Measurements from ENCODE around the gene C19orf38.

Gene C19orf38

GRCh38 chr19:10848230-10848856, at the start of gene C19orf38:
Gene C19orf38, plus strand, starts transcription at chr19:10848415. Its CDS starts 94 bp downstream, at chr19:10848509.
- DNase-seq (ENCODE audit: low spot score), result no peak

GRCh38 chr19:10800488-10800887, 47.7 kb upstream of the C19orf38 start:
- DNase-seq (ENCODE audit: low spot score), result no peak

GRCh38 chr19:10802479-10802878, 45.7 kb upstream of the C19orf38 start:
- DNase-seq (ENCODE audit: low spot score), result no peak

GRCh38 chr19:10803252-10803651, 45.0 kb upstream of the C19orf38 start:
- no peak for DNase-seq (ENCODE audit: low spot score)

- DNase-seq (ENCODE audit: low spot score), result no peak
Measured at GRCh38 chr19:10805065-10805757, 43.0 kb upstream of the C19orf38 start.

DNA sequence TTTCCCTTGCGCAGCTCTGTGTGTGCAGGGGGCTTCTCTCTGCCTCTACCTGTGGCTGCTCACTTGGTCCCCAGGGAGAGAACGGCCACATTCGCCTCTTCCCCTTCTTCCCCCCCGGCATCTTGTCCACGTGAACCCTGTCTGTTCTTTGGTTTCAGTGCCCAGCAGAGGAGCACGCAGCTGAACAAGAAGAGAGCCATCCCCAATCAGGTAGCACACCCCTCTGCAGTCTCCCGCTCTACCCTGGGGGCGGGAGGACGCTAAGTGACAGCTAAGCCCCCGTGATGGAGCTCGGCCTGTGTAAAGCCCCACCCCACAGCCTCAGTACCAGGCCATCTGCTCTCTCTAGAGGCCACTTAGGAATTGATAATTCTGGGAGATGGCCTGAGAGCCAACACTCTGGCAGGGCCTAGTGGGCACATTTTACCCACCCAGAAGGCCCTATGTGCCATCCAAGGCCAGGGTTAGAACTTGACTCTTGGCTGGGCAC, 42.4 kb upstream of the C19orf38 start:
- no peak for DNase-seq (ENCODE audit: low spot score)

GRCh38 chr19:10808937-10809649, 39.1 kb upstream of the C19orf38 start:
- peak; percentile 16 for DNase-seq (ENCODE audit: low spot score)

GRCh38 chr19:10809651-10810285, 38.4 kb upstream of the C19orf38 start:
- DNase-seq (ENCODE audit: low spot score), result no peak

GRCh38 chr19:10811391-10812111, 36.7 kb upstream of the C19orf38 start:
- DNase-seq (ENCODE audit: low spot score), result no peak

- no peak for DNase-seq (ENCODE audit: low spot score)
Measured at GRCh38 chr19:10812196-10812595, 36.0 kb upstream of the C19orf38 start.

DNA sequence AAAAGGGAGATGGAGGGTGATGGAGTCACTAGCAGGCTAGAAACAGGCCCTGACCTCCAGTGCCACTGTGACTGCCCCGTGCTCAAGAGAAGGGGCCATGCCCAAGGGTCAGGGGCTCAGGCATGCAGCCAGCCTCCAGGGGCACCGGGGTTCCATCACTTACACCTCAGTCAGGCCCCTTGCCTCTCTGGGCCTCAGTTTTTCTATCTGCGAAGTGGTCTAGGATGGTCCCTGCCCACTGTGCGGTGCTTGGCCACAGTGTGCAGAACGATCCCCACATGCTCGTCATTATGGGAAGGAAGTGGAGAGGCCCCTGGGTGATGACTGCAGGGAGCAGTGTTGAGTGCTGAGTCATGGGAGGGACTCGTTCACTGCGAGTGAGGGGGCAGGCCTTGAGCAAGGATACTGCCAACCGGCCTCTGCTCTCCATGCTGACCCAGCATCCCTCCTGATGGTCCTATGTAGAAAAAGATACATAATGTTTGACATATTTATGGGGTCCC, 35.3 kb upstream of the C19orf38 start:
- DNase-seq (ENCODE audit: low spot score), result peak; percentile 93

DNA sequence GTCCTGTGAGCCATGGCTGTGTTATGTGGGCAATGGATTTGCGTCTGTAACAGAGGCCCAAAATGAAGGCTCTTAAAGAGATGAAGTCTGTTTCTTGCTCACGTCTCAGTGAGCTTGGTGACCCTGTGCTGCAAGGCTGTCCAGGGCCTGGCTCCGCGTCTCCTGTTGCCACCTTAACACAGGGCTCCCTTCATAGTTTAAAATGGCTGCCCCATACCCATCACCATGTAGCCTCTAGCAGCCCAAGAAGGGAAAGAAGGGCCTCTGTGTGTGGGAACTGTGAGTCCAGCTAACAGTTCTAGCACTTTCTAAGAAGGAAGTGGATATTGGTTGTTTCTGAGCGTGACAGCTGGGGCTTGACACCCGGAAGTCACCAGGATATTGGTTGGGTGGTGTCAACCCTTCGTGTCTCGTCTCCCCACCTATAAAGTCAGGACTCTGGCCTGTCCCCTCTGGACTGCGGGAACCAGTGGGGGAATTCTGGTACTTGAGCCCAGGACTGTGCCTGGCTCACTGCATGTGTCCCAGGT, 33.1 kb upstream of the C19orf38 start:
- no peak for DNase-seq (ENCODE audit: low spot score)

DNA sequence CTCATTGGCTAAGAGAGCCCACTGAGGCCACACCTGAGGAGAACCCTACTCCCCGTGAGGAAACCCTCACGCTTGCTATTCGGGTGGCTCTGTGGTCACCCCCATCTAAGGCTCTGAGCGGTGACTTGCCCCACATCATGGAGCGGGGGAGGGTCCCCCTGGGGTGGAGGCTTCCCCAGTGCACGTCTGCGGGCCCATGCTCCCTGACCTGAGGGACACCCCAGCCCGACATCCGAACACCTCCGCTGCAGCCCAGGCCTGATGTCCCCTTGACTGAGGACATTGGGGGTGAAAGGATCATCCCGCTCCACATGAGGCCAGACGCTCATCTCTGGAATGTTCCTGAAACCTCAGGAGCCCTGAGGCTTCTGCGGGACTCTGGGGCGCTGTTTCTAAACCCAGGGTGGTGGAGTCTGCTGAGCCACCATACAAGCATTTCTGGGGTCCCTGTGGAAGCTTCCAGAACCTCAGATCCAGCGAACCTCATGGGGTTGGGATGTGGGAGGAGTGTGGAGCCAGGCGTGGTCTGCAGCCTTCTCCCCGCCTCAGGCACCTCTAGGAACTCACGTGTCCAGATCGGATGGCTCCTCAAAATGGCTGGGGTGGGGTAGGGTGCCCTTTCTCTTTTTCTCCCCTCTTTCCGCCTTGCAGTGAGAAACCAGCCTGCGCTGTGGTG, 32.1 kb upstream of the C19orf38 start:
- peak; percentile 59 for DNase-seq (ENCODE audit: low spot score)

DNA sequence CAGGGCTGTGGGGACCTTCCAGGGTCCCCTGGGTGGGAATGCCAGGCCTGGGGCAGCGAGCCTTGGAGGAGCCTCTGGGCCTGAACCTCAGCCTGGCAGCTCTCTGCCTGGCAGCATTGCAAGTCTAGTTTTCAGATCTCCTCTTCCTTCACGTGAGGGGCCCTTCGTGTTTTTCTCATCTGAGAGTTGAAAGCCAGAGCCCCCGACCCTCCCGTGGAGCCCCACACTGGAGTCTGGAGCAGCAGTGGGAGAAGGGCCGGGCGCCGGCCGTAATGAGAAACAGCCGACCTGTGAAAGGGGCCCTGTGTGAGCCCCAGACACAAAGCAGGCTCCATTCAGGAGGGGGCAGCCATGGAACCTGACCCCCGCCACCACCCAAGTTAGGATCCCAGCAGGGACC, 31.5 kb upstream of the C19orf38 start:
- DNase-seq (ENCODE audit: low spot score), result no peak

- DNase-seq (ENCODE audit: low spot score), result peak; percentile 95
Measured at GRCh38 chr19:10817291-10818038, 30.8 kb upstream of the C19orf38 start.

GRCh38 chr19:10818301-10819123, 29.7 kb upstream of the C19orf38 start:
- no peak for DNase-seq (ENCODE audit: low spot score)

- no peak for DNase-seq (ENCODE audit: low spot score)
Measured at GRCh38 chr19:10819124-10820060, 28.8 kb upstream of the C19orf38 start.

DNA sequence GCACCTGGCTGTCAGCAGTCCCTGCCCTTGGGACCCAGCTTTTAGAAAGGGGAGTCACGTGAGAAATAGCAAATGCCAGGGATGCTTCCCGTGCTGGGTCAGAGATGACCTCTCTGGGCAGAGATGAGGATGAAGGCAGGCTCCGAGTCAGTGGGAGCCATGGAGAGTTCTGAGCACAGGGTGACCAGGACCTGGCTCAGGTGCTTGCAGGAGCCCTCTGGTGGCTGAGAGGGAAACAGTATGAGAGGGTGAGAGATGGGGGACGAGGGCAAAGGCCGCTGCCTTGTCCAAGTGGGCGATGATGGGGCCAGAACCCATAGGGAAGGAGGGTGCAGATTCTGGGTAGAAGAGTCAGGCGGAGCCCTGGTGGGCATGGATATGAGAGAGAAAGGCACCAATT, 28.0 kb upstream of the C19orf38 start:
- DNase-seq (ENCODE audit: low spot score), result no peak
